ENCODE data around the gene GMDS. TPM values are rescaled to one million over a fixed set of nuclear protein-coding genes. Genes with fewer than 3 reads are reported as not detected.

GMDS gene
- total and polyA plus RNA-seq, 11 donors, result 4.5 to 10.7 (median 7.0) TPM

DNA sequence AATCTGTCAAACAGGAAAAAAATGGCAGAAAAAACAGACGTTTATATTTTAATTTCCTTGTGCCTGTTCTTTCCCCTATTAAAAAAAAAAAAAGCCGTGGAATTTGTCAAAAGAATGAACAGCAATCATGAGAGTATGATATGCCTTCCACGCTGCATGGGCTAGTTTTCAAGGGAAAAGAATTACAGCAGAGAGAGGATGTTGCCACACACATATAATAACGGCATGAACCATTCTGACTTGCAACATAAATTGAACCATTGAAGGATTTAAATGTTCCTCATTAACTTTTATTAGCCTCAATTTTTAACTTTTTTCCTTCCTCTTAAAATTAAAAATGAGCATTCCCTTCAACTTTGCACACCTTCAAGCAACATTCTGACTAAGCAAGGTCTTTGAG is 333.9 kb downstream of the GMDS start:
- Histone ChIP-seq H3K4me1 (peaks cover 0 to 2% (median 0%) of the 10 kb centered on the region in 12 donors), H3K9me3 (no peaks in the 10 kb centered on the region), H3K27ac (no peak overlapping the region), H3K4me3 (no peak overlapping the region), H3K27me3 (no peaks in the 10 kb centered on the region), H3K36me3 (no peaks in the 10 kb centered on the region)
- ATAC-seq (no peak), DNase-seq (no peak)
- intact Hi-C loops (cut with DNase I), result no loop called here
- no peak for TF ChIP-seq POLR2A (IDR thresholded peaks at IDR 0.05)
- 61 to 66% (median 65%) methylated on average over 4 of the region's 4 CpGs for WGBS, 4 donors

DNA sequence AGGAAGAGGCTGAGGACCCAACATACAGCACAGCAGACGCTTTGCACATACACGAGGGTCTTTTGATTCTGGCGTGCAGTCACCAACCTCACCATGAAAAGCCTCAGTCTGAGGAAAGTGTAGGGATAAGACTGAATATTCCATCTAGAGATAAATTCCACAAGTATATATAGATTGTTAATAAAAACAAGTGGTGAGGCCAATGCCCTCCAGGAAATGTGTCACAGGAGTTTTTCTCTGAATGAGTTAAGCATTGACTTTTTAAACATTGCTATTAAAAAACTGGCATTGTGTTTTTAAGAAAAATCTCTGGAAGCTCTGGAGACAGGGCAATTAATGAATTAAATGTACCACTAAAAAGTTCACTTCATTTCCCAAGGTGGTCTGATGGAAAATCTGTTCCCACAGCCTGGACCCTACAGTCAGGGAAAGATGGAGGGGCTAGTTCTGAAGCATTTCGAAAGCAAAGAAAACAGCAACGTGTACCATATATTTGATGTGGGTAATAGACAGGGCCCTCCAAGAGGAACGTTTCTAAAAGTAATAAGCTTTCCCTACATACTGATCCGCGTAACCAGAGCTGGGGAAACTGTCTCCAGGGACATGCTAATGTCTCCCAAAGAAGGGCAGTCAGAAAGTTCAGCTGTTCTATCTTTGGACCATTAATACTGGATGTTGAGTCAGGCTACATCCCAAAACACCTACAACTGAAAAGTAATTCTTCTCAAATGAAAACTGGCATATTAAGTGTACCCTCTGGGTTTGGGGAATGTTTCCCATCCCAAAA is 334.6 kb downstream of the GMDS start:
- no peak for ATAC-seq
- 78 to 82% (median 81%) methylated on average over 8 of the region's 8 CpGs for WGBS, 4 donors
- no peak overlapping the region for H3K27ac ChIP-seq

DNA sequence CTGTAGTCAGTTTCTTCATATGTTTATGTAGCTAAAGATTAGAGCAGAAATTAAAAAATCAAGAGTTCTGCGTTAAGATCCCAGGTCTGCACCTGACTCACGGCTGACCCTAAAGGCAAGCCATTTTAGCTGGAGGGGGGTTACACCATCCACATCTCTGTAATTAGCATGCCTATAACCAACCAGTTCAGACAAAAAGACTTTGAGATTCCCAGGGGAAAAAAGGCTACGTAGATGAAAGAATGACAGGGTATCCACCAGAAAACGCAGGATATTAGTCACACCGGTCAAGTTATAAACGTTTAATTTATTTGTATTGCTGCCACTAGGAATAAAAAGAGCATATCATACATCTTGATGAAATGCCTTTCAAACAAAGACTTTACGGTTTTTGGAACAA is 336.6 kb downstream of the GMDS start:
- TF ChIP-seq POLR2A (IDR thresholded peaks at IDR 0.05), result no peak
- TF ChIP-seq, protein P1, sequence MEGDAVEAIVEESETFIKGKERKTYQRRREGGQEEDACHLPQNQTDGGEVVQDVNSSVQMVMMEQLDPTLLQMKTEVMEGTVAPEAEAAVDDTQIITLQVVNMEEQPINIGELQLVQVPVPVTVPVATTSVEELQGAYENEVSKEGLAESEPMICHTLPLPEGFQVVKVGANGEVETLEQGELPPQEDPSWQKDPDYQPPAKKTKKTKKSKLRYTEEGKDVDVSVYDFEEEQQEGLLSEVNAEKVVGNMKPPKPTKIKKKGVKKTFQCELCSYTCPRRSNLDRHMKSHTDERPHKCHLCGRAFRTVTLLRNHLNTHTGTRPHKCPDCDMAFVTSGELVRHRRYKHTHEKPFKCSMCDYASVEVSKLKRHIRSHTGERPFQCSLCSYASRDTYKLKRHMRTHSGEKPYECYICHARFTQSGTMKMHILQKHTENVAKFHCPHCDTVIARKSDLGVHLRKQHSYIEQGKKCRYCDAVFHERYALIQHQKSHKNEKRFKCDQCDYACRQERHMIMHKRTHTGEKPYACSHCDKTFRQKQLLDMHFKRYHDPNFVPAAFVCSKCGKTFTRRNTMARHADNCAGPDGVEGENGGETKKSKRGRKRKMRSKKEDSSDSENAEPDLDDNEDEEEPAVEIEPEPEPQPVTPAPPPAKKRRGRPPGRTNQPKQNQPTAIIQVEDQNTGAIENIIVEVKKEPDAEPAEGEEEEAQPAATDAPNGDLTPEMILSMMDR (IDR thresholded peaks at IDR 0.05), result no peak
- ATAC-seq (no peak), DNase-seq (no peak)
- Histone ChIP-seq H3K4me3 (no peak overlapping the region), H3K27me3 (no peaks in the 10 kb centered on the region), H3K27ac (no peak overlapping the region), H3K36me3 (no peaks in the 10 kb centered on the region), H3K9me3 (no peaks in the 10 kb centered on the region), H3K4me1 (peaks cover 0 to 6% (median 0%) of the 10 kb centered on the region in 12 donors)
- 88 to 93% (median 91%) methylated on average over 7 of the region's 7 CpGs for WGBS, 4 donors
- intact Hi-C loops (cut with DNase I), result no loop called here

More for the DNA sequence above, 334.6 kb downstream of the GMDS start:
- no peaks in the 10 kb centered on the region for H3K36me3 ChIP-seq
- DNase-seq, result no peak
- no peak for TF ChIP-seq POLR2A (IDR thresholded peaks at IDR 0.05)
- TF ChIP-seq, protein P1 (IDR thresholded peaks at IDR 0.05), result no peak
- H3K4me3 ChIP-seq, result no peak overlapping the region
- H3K9me3 ChIP-seq, result no peaks in the 10 kb centered on the region
- intact Hi-C loops (cut with DNase I), result no loop called here
- H3K4me1 ChIP-seq, result peaks cover 0 to 2% (median 0%) of the 10 kb centered on the region in 12 donors
- no peaks in the 10 kb centered on the region for H3K27me3 ChIP-seq

DNA sequence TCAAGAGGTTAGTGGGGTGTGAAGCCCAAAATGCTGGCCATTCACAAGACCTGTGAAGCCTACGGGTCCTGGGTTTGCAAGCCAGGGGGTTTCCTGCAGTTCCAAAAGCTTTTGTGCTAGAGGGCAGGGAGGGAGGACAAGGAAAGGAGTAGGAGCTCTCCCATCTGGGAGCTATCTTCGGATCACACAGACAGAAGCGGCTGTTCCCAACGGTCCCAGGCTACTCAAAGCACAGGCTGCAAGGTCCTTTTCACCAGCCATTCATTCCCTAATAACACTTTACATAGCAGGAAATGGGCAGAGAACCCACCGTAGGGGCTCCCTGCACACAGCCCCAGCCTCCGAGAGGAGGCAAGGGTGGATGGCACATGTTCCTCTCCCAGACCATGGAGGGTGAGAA is 338.8 kb downstream of the GMDS start:
- no peak overlapping the region for H3K4me3 ChIP-seq
- H3K4me1 ChIP-seq, result peaks cover 0 to 6% (median 0%) of the 10 kb centered on the region in 12 donors
- WGBS, 4 donors, result 74 to 88% (median 86%) methylated on average over 6 of the region's 6 CpGs
- ATAC-seq (no peak), DNase-seq (no peak)
- H3K9me3 ChIP-seq, result no peaks in the 10 kb centered on the region
- intact Hi-C loops (cut with DNase I), result no loop called here
- H3K27me3 ChIP-seq, result no peaks in the 10 kb centered on the region
- H3K36me3 ChIP-seq, result no peaks in the 10 kb centered on the region
- no peak for TF ChIP-seq POLR2A (IDR thresholded peaks at IDR 0.05)
- TF ChIP-seq, protein P1 (IDR thresholded peaks at IDR 0.05), result no peak
- no peak overlapping the region for H3K27ac ChIP-seq

Data from heart left ventricle (tissue), 16 donors.